ENCODE data around the gene LYZL6.

Gene LYZL6

DNA sequence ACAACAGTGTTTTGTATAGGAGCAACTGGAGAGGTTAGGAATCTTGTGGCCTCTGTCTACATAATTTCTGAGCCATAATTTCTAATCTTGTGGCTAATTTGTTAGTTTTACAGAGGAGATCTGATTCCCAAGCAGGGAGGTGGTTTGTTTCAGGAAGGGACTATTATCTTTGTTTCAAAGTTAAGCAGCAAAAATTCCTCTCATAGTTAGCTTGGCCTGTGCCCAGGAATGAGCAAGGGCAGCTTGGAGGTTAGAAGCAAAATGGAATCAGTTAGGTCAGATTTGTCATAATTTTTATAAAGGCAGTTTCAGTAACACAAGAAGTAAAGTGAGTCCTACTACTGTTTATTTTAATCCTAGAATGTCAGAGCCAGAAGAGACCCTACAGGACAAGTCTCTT, 10.9 kb downstream of the LYZL6 start:
- TF ChIP-seq FOXP2 (optimal IDR thresholded peaks at IDR 0.05; ENCODE audit: borderline replicate concordance, extremely low read depth, extremely low read length, insufficient read depth), result no peak
- TF ChIP-seq REST (IDR thresholded peaks at IDR 0.05; ENCODE audit: insufficient read depth in 1 of 2, low read depth in 2 of 2, low read length in 2 of 2), result no peak
- TF ChIP-seq POLR2AphosphoS5 (IDR thresholded peaks at IDR 0.05; ENCODE audit: low read depth, low read length), result no peak
- no peak for TF ChIP-seq TAF1 (IDR thresholded peaks at IDR 0.05; ENCODE audit: borderline replicate concordance, insufficient read depth, low read length)
- TF ChIP-seq SIN3A (IDR thresholded peaks at IDR 0.05; ENCODE audit: borderline replicate concordance, insufficient read depth, low read length), result no peak

GRCh38 chr17:35931794-35932425, 11.6 kb downstream of the LYZL6 start:
- TF ChIP-seq TAF1 (IDR thresholded peaks at IDR 0.05; ENCODE audit: borderline replicate concordance, insufficient read depth, low read length) (no peak), REST (IDR thresholded peaks at IDR 0.05; ENCODE audit: insufficient read depth in 1 of 2, low read depth in 2 of 2, low read length in 2 of 2) (no peak), FOXP2 (optimal IDR thresholded peaks at IDR 0.05; ENCODE audit: borderline replicate concordance, extremely low read depth, extremely low read length, insufficient read depth) (no peak), POLR2AphosphoS5 (IDR thresholded peaks at IDR 0.05; ENCODE audit: low read depth, low read length) (no peak), SIN3A (IDR thresholded peaks at IDR 0.05; ENCODE audit: borderline replicate concordance, insufficient read depth, low read length) (no peak)

DNA sequence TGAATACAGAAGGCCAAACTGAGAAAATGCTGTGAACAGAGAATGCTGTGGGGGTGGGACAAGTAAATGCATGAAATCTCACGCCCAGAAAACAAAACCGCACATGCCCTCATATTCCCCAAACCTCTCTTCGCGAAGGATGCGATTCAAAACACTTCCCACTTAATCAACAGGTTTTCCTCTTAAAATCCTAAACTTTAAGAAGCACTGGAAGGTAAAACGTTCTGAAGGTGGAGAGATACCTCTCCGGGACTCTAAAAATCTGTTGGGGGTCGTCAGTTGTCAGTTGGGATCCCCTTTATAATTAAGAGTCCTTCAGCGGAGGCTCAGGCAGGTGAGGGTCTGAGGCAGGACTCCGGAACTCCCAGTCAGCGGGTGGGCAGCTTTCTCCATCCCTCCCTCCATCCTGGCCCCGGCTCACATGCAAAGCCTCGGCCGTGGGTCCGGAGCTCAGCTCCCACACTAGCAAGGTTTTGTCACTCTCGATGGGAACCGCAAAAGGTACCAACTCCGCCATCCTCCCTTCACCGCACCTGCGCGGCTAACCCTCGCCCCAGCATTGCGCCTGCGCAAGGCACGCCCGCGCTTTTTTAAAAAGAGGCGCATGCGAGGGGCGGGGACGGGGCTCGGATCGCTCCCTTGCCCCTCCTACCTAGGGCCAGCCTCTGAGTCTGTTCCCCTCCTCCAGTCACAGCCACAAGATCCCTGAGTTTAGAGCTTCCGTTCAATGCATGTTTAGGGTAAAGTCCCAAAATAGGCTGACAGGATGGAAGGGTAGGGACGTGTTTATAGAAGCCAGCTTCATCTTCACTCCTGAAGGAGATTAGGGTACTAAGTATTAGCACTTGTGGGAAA, 13.1 kb downstream of the LYZL6 start, which contains the start of gene RDM1:
RDM1 (minus strand) TSS at position 563 of the 855 bp plus-strand sequence; CDS start at position 517, 46 bp downstream.
- TF ChIP-seq SIN3A (IDR thresholded peaks at IDR 0.05; ENCODE audit: borderline replicate concordance, insufficient read depth, low read length) (no peak), POLR2AphosphoS5 (IDR thresholded peaks at IDR 0.05; ENCODE audit: low read depth, low read length) (peak; percentile 64)

DNA sequence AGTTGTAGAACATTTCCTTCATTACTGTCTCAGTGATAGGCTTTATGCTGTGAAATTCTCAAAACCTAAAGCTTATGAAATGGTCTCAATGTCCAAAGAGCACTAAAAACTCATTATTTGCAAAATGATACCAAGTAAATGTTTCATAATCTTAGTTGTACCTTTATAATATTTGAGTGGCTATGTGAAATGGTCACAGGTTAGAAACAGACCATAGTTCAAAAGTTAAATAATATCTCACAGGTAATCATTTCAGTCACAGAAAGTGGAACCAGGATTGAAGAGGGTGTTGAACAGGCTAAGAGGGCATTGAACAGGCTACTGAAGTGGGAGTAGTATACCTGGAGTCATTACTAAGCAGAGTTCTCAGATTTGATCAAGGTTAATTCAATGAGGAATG, 15.8 kb downstream of the LYZL6 start:
- TF ChIP-seq POLR2AphosphoS5 (IDR thresholded peaks at IDR 0.05; ENCODE audit: low read depth, low read length) (no peak), SIN3A (IDR thresholded peaks at IDR 0.05; ENCODE audit: borderline replicate concordance, insufficient read depth, low read length) (no peak), FOXP2 (optimal IDR thresholded peaks at IDR 0.05; ENCODE audit: borderline replicate concordance, extremely low read depth, extremely low read length, insufficient read depth) (no peak), TAF1 (IDR thresholded peaks at IDR 0.05; ENCODE audit: borderline replicate concordance, insufficient read depth, low read length) (no peak), REST (IDR thresholded peaks at IDR 0.05; ENCODE audit: insufficient read depth in 1 of 2, low read depth in 2 of 2, low read length in 2 of 2) (no peak)

DNA sequence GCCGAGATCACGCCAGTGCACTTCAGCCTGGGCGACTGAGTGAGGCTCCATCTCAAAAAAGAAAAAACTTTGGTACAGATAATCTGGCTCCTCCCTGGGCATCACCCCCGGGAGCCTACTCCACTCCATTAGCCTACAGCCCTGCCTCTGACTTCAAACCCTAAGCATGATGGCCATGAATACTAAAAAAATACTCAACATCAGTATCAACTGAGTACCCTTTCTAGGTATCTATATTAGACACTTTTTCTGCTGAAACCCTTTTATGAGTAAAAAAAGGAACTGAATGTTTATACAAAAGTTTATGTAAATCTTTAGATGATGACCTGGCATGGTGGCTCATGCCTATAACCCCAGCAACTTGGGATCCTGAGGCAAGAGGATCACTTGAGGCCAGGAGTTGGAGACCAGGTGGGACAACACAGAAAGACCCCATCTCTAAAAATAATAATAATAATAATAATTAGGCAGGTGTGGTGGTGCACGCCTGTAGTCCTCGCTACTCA, 19.9 kb downstream of the LYZL6 start:
- TF ChIP-seq POLR2AphosphoS5 (IDR thresholded peaks at IDR 0.05; ENCODE audit: low read depth, low read length) (no peak), REST (IDR thresholded peaks at IDR 0.05; ENCODE audit: insufficient read depth in 1 of 2, low read depth in 2 of 2, low read length in 2 of 2) (no peak), SIN3A (IDR thresholded peaks at IDR 0.05; ENCODE audit: borderline replicate concordance, insufficient read depth, low read length) (no peak), FOXP2 (optimal IDR thresholded peaks at IDR 0.05; ENCODE audit: borderline replicate concordance, extremely low read depth, extremely low read length, insufficient read depth) (no peak), TAF1 (IDR thresholded peaks at IDR 0.05; ENCODE audit: borderline replicate concordance, insufficient read depth, low read length) (no peak)

Measured in PFSK-1 (cell line).